SK-N-SH (cell line): ENCODE measurements around the gene ADCY6. TPM values are rescaled to one million over a fixed set of nuclear protein-coding genes. Genes with fewer than 3 reads are reported as not detected.

Experiments
- CTCF ChIA-PET: fragments of 300-600, 350-600 bp; formaldehyde crosslinking; extraction: SDS; loops from one replicate; lab custom pipeline; 2021; lab: Yijun Ruan, JAX
- POLR2A ChIA-PET: fragments of 350-600 bp; sonication (Branson Sonifier 250); formaldehyde crosslinking; extraction: SDS; loops from one replicate; lab custom pipeline; 2020; ENCODE audit warnings: antibody characterized with exemption, inconsistent platforms; lab: Yijun Ruan, JAX
- DNase-seq: peaks from one replicate; pipeline ENCODE4 v3.0.0; 2012
- H2AFZ ChIP-seq: fragments of 200-600 bp; sonication (generic); 2 replicates; pipeline ENCODE4 v1.8.1; 2016; ENCODE audit warnings: antibody characterized with exemption, mild to moderate bottlenecking, low read depth
- H3F3A ChIP-seq: fragments of 200-600 bp; sonication (generic); replicated peaks from 2 replicates; pipeline ENCODE3; 2016; ENCODE audit warnings: antibody characterized with exemption, mild to moderate bottlenecking; ENCODE audit not compliant: insufficient read depth
- H3K27ac ChIP-seq, 2 experiments: fragments of 200-500 bp in 1 of 2; fragments of 200-600 bp in 1 of 2; sonication (Bioruptor generic) in 1 of 2; sonication (generic), shearing (Covaris generic) in 1 of 2; 2 replicates each; pipeline versions ENCODE4 v1.5.1 to v1.6.1; 2014 to 2016; ENCODE audit warnings: low read depth in 2 of 2, inconsistent platforms in 1 of 2, low read length in 1 of 2, mild to moderate bottlenecking in 1 of 2, mixed read lengths in 1 of 2
- H3K27me3 ChIP-seq: fragments of 200-600 bp; sonication (generic), shearing (Covaris generic); 2 replicates; pipeline ENCODE4 v1.6.1; 2016; ENCODE audit warnings: mixed run types; ENCODE audit not compliant: insufficient read depth
- H3K36me3 ChIP-seq, 2 experiments: fragments of 200-500 bp in 1 of 2; fragments of 200-600 bp in 1 of 2; sonication (Bioruptor generic) in 1 of 2; sonication (generic) in 1 of 2; replicated peaks in 1 of 2; 2 replicates each; pipeline versions ENCODE3 to v1.5.1; 2014 to 2016; ENCODE audit warnings: low read length in 1 of 2, mild to moderate bottlenecking in 1 of 2; ENCODE audit not compliant: insufficient read depth in 2 of 2, control insufficient read depth in 1 of 2
- H3K4me1 ChIP-seq, 2 experiments: fragments of 200-500 bp in 1 of 2; fragments of 200-600 bp in 1 of 2; sonication (Bioruptor generic) in 1 of 2; sonication (generic), shearing (Covaris generic) in 1 of 2; 2 replicates each; pipeline versions ENCODE4 v1.5.1 to v1.6.1; 2014 to 2016; ENCODE audit warnings: low read depth in 1 of 2, low read length in 1 of 2, mixed run types in 1 of 2; ENCODE audit not compliant: insufficient read depth in 2 of 2, control insufficient read depth in 1 of 2
- H3K4me2 ChIP-seq: fragments of 200-600 bp; sonication (generic), shearing (Covaris generic); 2 replicates; pipeline ENCODE4 v1.6.1; 2017; ENCODE audit warnings: mixed run types
- H3K4me3 ChIP-seq, 2 experiments: fragments of 200-500 bp in 1 of 2; fragments of 200-600 bp in 1 of 2; sonication (Bioruptor generic) in 1 of 2; sonication (generic), shearing (Covaris generic) in 1 of 2; 2 replicates each; pipeline versions ENCODE4 v1.5.1 to v1.8.1; 2014 to 2016; ENCODE audit warnings: low read depth in 2 of 2, inconsistent platforms in 1 of 2, low read length in 1 of 2, mild to moderate bottlenecking in 1 of 2, mixed read lengths in 1 of 2, moderate library complexity in 1 of 2
- H3K79me2 ChIP-seq: fragments of 200-600 bp; sonication (generic); 2 replicates; pipeline ENCODE4 v1.8.1; 2017; ENCODE audit warnings: mild to moderate bottlenecking; ENCODE audit not compliant: insufficient read depth
- H3K9ac ChIP-seq: fragments of 200-600 bp; sonication (generic); 2 replicates; pipeline ENCODE4 v1.6.1; 2017; ENCODE audit warnings: mixed run types
- H3K9me2 ChIP-seq: fragments of 200-600 bp; sonication (generic); 2 replicates; pipeline ENCODE4 v1.6.1; 2017; ENCODE audit warnings: mixed run types
- H3K9me3 ChIP-seq: fragments of 200-600 bp; sonication (generic); 2 replicates; pipeline ENCODE4 v1.6.1; 2017; ENCODE audit warnings: mixed run types, mild to moderate bottlenecking, moderate library complexity
- H4K20me1 ChIP-seq: fragments of 200-600 bp; sonication (generic); 2 replicates; pipeline ENCODE4 v1.6.1; 2017; ENCODE audit warnings: mild to moderate bottlenecking, mixed run types; ENCODE audit not compliant: insufficient read depth
- CHD2 ChIP-seq: fragments of 150-350 bp; IDR thresholded peaks from 2 replicates; pipeline ENCODE4 v1.6.1; 2018; ENCODE audit warnings: low read length; ENCODE audit not compliant: partially characterized antibody
- ELF1 ChIP-seq: IDR thresholded peaks from 2 replicates; pipeline ENCODE4 v1.4.0; 2012
- EP300 ChIP-seq, 2 experiments: IDR thresholded peaks; 2 replicates each; pipeline versions ENCODE4 v1.4.0 to v1.6.1; 2012; ENCODE audit warnings: borderline replicate concordance in 1 of 2, low read depth in 1 of 2, low read length in 1 of 2
- FOXJ3 ChIP-seq: sonication (generic); formaldehyde crosslinking; IDR thresholded peaks from 2 replicates; pipeline ENCODE4 v1.5.1; 2020; ENCODE audit warnings: mild to moderate bottlenecking, missing genetic modification reagents
- GATA2 ChIP-seq: sonication (generic); formaldehyde crosslinking; IDR thresholded peaks from 2 replicates; pipeline ENCODE4 v1.5.0; 2020; ENCODE audit warnings: mild to moderate bottlenecking, missing genetic modification reagents
- RFX5 ChIP-seq: IDR thresholded peaks from 2 replicates; pipeline ENCODE4 v1.6.1; 2012; ENCODE audit warnings: mild to moderate bottlenecking, improper control_type of control experiment, low read length
- SIN3A ChIP-seq: IDR thresholded peaks from 2 replicates; pipeline ENCODE4 v1.6.1; 2012; ENCODE audit warnings: low read depth, mild to moderate bottlenecking, low read length, moderate library complexity, borderline replicate concordance
- TAF1 ChIP-seq: IDR thresholded peaks from 2 replicates; pipeline ENCODE4 v1.6.1; 2012; ENCODE audit warnings: low read depth, mild to moderate bottlenecking, low read length, moderate library complexity, borderline replicate concordance
- TEAD4 ChIP-seq: IDR thresholded peaks from 2 replicates; pipeline ENCODE4 v1.4.0; 2012; ENCODE audit warnings: mild to moderate bottlenecking, borderline replicate concordance; ENCODE audit not compliant: insufficient read depth
- USF1 ChIP-seq: IDR thresholded peaks from 2 replicates; pipeline ENCODE4 v1.4.0; 2012; ENCODE audit warnings: low read depth, borderline replicate concordance
- YY1 ChIP-seq: IDR thresholded peaks from 2 replicates; pipeline ENCODE4 v1.4.0; 2012; ENCODE audit warnings: low read depth, mild to moderate bottlenecking
- WGBS: methylation state at CpG from one replicate; pipeline ENCODE4 v1.1.6; 2017; ENCODE audit warnings: low lambda C conversion rate; 5-methylcytosine and 5-hydroxymethylcytosine counted together
- polyA plus RNA-seq, 3 experiments: library from polyadenylated mRNA; depleted of rRNA; stranded (reverse); fragments of >200 nt; gene quantifications; 2 replicates each; pipeline ENCODE4 v1.2.3, GENCODE V29; 2012
- TF ChIP-seq, protein P1 (sequence below): IDR thresholded peaks from 2 replicates; pipeline ENCODE4; 2012
- TF ChIP-seq, protein P2 (sequence below): fragments of 150-350 bp; IDR thresholded peaks from 2 replicates; pipeline ENCODE4 v1.6.1; 2017; ENCODE audit warnings: antibody characterized with exemption, low read length, low read depth, borderline replicate concordance

ADCY6 gene
- polyA plus RNA-seq, 1 of the 3 experiments (the other 2 are of a cell fraction) = 36.0 TPM

GRCh38 chr12:48765753-48766162 is 23.1 kb downstream of the ADCY6 start:
- no peaks in the 10 kb centered on the region for H3K9me3 ChIP-seq
- no peaks in the 10 kb centered on the region for H3K79me2 ChIP-seq
- no peaks in the 10 kb centered on the region for H3F3A ChIP-seq
- CTCF ChIA-PET = interaction anchor here (1.0 to 8.4 kb wide), 3 partner anchors 12 to 50 kb away, joined by 3 to 53 read pairs (median 8); no protein-coding TSS in a partner anchor
- H3K27me3 ChIP-seq = no peaks in the 10 kb centered on the region
- DNase-seq = no peak
- H3K4me2 ChIP-seq = no peak overlapping the region
- no peak overlapping the region for H3K4me3 ChIP-seq
- no peaks in the 10 kb centered on the region for H3K4me1 ChIP-seq
- no peak overlapping the region for H3K9ac ChIP-seq
- WGBS = 92% methylated on average over 4 of the region's 5 CpGs
- no peak overlapping the region for H2AFZ ChIP-seq
- H3K27ac ChIP-seq = no peak overlapping the region
- no peaks in the 10 kb centered on the region for H3K9me2 ChIP-seq
- POLR2A ChIA-PET = no interaction called here
- H4K20me1 ChIP-seq = no peaks in the 10 kb centered on the region
- TF ChIP-seq EP300 (IDR thresholded peaks at IDR 0.05; ENCODE audit: borderline replicate concordance in 1 of 2, low read depth in 1 of 2, low read length in 1 of 2) (no peak), USF1 (no peak), FOXJ3 (CRISPR knock-in tag) (no peak), TAF1 (no peak), SIN3A (no peak), RFX5 (no peak), CHD2 (no peak)
- TF ChIP-seq, protein P1, sequence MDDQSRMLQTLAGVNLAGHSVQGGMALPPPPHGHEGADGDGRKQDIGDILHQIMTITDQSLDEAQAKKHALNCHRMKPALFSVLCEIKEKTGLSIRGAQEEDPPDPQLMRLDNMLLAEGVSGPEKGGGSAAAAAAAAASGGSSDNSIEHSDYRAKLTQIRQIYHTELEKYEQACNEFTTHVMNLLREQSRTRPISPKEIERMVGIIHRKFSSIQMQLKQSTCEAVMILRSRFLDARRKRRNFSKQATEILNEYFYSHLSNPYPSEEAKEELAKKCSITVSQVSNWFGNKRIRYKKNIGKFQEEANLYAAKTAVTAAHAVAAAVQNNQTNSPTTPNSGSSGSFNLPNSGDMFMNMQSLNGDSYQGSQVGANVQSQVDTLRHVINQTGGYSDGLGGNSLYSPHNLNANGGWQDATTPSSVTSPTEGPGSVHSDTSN = no peak
- TF ChIP-seq, protein P2, sequence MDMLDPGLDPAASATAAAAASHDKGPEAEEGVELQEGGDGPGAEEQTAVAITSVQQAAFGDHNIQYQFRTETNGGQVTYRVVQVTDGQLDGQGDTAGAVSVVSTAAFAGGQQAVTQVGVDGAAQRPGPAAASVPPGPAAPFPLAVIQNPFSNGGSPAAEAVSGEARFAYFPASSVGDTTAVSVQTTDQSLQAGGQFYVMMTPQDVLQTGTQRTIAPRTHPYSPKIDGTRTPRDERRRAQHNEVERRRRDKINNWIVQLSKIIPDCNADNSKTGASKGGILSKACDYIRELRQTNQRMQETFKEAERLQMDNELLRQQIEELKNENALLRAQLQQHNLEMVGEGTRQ = no peak
- peaks cover 5 to 35% of the 10 kb centered on the region in 2 experiments for H3K36me3 ChIP-seq

- no peak overlapping the region for H3K27ac ChIP-seq
- no peaks in the 10 kb centered on the region for H3K9me3 ChIP-seq
- H3K4me1 ChIP-seq = no peaks in the 10 kb centered on the region
- H3K79me2 ChIP-seq = no peaks in the 10 kb centered on the region
- POLR2A ChIA-PET = no interaction called here
- CTCF ChIA-PET = interaction anchor here (1.9 to 8.4 kb wide), 3 partner anchors 11 to 32 kb away, joined by 6 to 53 read pairs (median 8); no protein-coding TSS in a partner anchor
- H3K4me3 ChIP-seq = no peak overlapping the region
- WGBS = 100% methylated on average over 2 of the region's 2 CpGs
- DNase-seq = no peak
- no peaks in the 10 kb centered on the region for H3F3A ChIP-seq
- no peak overlapping the region for H2AFZ ChIP-seq
- H3K9ac ChIP-seq = no peak overlapping the region
- no peak overlapping the region for H3K4me2 ChIP-seq
- peaks cover 0 to 28% of the 10 kb centered on the region in 2 experiments for H3K36me3 ChIP-seq
- H4K20me1 ChIP-seq = no peaks in the 10 kb centered on the region
- H3K27me3 ChIP-seq = no peaks in the 10 kb centered on the region
- TF ChIP-seq SIN3A = no peak
- TF ChIP-seq ELF1 = no peak
- TF ChIP-seq TEAD4 = no peak
- no peak for TF ChIP-seq GATA2 (CRISPR knock-in tag)
- no peak for TF ChIP-seq YY1
- no peaks in the 10 kb centered on the region for H3K9me2 ChIP-seq
These were observed 24.4 kb downstream of the ADCY6 start for GRCh38 chr12:48764521-48764920.
